Activated T-cell treated with anti-CD3 and anti-CD28 coated beads for 24 hours (primary cell): ENCODE results near the gene GATA3.

Source experiments
- DNase-seq: peaks from one replicate; pipeline ENCODE4 v3.0.0-alpha.2; 2020; ENCODE audit warnings: low read depth

The GATA3 gene

GRCh38 chr10:8037941-8038894 is 16.3 kb upstream of the GATA3 start:
- no peak for DNase-seq

GRCh38 chr10:8039321-8039881 is 15.1 kb upstream of the GATA3 start:
- no peak for DNase-seq

GRCh38 chr10:8040651-8041050 is 13.8 kb upstream of the GATA3 start:
- DNase-seq: no peak

- no peak for DNase-seq
Measured at GRCh38 chr10:8041284-8041991, 13.1 kb upstream of the GATA3 start.

- DNase-seq: no peak
Measured at GRCh38 chr10:8041992-8042720, 12.3 kb upstream of the GATA3 start.

- DNase-seq: no peak
Measured at GRCh38 chr10:8042721-8043568, 11.5 kb upstream of the GATA3 start.

- no peak for DNase-seq
Measured at GRCh38 chr10:8043569-8044306, 10.8 kb upstream of the GATA3 start.

GRCh38 chr10:8044331-8044907 is 10.1 kb upstream of the GATA3 start:
- no peak for DNase-seq

- DNase-seq: no peak
Measured at GRCh38 chr10:8044908-8045725, 9.4 kb upstream of the GATA3 start.

GRCh38 chr10:8045726-8046494 is 8.6 kb upstream of the GATA3 start:
- no peak for DNase-seq

GRCh38 chr10:8047452-8048280 is 6.8 kb upstream of the GATA3 start:
- no peak for DNase-seq

GRCh38 chr10:8048281-8049008 is 6.0 kb upstream of the GATA3 start:
- DNase-seq: no peak

GRCh38 chr10:8049045-8049864 is 5.2 kb upstream of the GATA3 start:
- no peak for DNase-seq

- DNase-seq: no peak
Measured at GRCh38 chr10:8049865-8050555, 4.5 kb upstream of the GATA3 start.

GRCh38 chr10:8050556-8051108 is 3.9 kb upstream of the GATA3 start:
- no peak for DNase-seq
